Stimulated activated CD8-positive, alpha-beta memory T cell treated with anti-CD3 and anti-CD28 coated beads, Interleukin-4, amount 100 ng/mL, for 24 hours (primary cell): ENCODE data around the gene MSI2.

Experiments
- DNase-seq: peaks from one replicate; pipeline ENCODE4 v3.0.0-alpha.2; 2020; ENCODE audit warnings: low read depth

MSI2 gene

DNA sequence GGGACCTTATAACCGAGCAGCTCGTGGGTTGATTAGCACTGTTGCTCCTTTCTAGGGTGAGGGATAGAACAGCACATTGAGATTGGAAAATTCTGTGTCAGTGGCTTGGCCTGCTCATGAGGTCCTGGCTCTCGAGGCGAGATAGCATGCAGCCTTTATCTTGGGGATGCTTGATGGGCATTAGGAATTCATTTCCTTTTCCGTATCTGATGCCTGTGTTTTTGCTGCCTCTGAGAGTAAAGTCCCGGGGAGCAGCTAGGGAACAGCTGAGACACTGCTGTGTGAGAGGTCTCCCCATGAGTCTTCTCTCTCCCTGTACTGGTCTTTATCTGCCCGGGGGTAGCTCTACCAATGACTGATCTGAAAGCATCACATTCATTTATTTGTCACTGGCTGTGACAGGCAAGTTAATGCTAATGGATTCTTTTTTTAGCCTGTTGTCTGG lies 14.5 kb downstream of the MSI2 start:
- DNase-seq: no peak

DNA sequence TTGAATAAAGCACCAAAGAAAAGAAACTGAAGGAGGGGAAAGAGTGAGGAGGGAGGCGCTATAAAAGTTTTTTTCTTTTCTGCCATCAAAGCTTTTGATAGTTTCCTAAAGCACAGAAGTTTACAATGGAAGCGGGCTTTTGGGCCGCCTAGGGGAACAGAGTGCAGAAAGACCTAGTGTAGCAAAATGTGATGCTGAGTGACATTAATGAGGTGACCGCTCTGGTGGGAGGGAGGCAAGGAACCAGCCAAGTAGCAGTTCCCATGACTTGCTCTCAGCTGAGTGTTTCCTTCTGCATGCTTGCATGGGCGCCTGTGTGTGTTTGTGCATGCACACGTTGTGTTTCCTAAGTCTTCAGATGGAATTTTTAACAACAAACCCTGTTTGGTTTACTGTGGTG lies 15.5 kb downstream of the MSI2 start:
- DNase-seq: no peak

DNA sequence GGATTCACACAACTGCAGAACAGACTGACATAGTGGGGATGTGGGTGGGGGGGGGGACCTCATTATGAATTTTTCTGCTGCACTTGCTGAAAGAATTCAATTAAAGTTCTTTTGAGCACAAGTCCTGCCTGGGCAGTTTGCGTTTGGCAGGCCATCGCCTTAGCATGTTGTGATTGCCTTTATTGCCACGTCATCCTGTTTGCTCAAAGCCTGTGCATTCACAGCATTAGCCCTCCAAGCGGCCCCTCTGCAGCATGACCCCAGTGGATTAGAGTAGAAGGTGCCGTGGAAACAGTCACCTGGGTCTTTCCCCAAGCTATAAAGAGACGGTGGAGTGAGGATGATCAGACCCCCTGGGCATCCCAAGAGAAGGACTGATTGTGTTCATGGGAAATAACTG lies 17.2 kb downstream of the MSI2 start:
- DNase-seq: no peak

DNA sequence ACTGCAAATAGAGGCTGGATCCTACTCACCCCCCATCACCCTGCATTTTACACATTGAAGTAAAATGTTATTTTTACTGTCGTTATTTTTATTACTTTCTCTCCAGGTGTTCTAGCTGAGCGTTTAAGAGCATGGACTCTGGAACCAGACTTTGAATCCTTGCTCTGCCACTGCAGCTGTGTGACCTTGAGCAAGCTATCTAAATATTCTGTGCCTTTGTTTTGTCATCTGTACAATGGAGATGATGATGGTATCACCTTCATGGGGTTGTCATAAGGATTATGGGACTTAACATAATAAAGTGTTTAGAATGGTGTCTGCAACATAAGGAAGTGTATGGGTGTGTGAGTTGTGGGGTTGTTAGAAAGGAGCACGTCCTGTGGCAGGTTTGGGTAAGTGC lies 17.8 kb downstream of the MSI2 start:
- no peak for DNase-seq

DNA sequence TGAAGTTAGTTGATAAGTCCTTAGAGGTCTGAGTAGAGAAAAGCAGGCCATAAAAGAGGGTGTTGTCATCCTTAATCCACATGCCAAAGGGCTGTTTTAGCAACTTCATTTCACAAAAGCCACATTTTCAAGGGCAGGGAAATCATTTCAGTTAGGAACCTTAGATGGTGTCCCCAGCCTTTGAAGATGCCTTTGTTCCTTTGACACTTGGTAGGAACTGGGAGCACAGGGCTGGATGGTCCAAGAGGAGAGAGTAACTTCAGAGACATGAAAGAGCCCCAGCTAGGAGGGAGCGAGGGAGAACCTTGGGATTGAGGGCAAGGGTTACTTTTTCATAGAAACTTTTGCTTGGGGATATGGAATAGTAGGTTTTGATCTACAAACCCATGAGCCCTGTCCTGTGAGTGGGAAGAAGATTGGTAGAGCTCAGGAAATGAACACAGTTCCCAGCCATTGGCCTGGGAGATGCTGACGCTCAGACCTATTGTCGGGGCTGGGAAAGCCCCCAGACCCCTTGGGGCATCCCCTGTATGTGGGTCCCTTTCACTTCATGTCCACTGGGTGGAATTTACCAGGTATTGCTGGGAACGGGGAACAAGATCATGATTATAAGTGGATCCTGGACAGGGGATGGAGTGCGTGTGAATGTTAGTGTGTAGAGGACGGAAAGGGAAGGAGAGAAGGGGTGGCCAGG lies 18.9 kb downstream of the MSI2 start:
- DNase-seq: no peak

DNA sequence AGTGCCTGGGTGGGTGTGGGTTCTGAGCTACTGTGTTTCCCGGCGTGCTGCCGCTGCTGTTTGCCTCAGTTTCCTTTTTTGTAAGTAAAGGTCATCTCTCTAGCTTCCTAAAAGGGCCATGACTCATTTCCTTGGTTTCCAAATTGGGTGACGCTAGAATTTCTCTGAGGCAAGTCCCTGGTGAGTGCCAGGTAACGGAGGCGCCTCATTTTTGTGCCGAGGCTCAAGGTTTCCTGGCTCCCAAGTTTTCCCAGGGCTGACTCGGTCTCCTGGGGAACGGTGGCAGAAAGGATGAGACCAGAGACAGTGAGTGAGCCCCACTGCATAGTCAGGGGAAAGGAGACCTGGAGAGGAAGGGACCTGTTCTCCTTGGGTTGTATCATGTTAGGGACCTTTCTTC lies 20.3 kb downstream of the MSI2 start:
- no peak for DNase-seq

DNA sequence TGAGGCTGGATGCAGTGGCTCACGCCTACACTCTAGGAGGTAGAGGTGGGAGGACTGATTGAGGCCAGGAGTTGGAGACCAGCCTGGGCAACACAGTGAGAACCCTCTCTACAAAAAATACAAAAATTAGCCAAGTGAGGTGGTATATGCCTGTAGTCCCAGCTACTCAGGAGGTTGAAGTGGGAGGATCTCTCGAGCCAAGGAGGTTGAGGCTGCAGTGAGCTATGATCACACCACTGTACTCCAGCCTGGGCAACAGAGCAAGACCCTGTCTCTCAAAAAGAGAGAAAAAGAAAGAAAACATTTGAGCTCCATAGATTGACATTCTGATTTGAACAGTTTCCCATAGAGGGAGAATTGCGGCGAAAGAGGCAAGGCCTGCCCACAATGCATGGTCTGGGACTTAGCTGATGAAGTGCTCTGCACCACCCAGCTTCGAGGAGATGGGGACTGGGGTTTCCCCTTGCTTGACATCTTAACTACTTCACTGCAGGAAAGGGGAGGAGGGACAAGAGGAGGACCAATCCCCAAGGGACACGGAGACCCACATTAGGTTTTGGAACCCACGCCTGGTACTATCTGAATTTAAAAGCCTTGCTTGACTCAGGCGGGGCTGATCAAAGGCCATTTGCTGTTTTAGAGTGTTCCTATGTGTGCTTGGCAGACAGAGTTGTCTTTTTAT lies 21.7 kb downstream of the MSI2 start:
- no peak for DNase-seq

DNA sequence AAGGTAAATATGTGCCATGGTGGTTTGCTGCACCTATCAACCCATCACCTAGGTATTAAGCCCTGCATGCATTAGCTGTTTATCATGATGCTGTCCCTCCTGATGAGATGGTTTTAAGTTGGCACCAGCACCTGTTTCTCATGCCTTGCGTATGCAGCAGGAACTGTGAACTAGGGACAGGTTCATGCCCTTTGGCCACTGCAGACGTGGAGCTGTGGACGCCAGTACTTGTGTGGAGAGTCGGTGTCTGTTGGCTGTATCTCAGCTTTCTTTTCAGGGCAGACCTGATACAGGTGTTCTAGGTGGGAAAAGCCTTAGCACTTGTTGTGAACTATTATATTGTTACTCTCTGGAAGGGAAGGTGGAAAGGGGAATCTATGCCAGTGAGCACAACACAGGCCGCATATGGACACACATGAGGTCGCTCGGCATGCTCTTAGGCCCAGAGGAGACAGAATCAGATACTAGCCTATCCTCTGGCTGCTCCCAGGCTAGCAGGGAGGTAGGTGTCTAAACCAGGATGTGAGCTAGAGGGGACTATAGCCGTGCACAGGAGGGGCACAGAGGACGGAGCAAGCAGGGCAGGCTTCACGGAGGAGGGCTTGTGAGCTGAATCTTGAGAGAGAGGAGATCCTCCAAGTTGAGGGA lies 22.5 kb downstream of the MSI2 start:
- DNase-seq: no peak

DNA sequence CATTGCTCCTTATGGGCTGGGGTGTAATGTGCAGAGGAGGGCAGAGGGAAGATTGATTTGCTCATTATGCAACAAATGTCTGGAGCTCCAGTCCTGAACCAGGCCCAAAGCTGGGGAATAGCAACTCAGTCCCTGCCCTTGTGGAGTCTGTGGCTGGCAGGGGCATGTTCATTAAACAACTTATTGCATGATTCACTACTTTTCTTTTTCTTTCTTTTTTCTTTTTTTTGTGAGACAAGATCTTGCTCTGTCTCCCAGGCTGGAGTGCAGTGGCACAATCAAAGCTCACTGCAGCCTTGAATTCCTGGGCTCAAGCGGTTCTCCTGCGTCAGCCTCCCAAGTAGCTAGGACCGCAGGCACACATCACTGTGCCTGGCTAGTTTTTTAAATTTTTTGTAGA lies 23.1 kb downstream of the MSI2 start:
- DNase-seq: no peak

DNA sequence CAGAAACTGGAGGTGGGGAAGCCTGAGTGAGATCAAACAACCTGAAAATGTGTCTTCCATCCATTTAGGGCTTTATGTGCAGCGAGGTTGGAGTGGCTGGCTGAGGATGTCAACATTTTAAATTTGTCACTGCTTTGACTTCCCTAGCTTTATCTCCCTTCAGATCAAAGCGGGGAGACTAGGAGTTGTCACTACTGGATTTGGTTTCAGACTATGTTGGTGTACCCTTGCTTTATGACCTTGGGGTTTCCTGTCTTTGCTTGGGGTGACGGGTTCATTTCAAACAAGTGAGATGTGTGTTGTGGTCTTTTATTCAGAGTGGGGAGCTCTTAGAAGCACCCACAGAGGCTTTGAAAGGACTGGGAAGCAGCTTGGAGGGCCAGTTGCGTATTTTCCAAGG lies 25.6 kb downstream of the MSI2 start:
- no peak for DNase-seq

DNA sequence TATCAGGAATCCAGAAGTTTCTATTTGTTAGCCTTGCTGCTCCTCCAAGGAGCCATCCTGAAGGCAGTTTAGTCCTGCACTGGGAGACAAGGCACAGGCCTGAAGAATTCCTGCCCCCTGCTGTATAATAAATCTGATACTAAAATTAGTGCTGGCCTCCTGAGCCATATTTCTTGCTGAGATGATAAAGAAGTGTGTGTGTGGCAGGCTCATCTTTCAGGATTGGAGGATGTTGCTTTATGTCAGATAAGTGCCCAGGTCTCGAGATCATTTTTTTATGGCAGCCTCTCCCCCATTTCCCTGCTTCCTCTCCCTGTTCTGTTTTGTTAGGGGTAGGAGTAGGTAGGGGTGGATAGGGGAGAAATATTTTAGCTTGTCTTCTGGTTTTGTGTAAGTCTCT lies 26.0 kb downstream of the MSI2 start:
- no peak for DNase-seq

DNA sequence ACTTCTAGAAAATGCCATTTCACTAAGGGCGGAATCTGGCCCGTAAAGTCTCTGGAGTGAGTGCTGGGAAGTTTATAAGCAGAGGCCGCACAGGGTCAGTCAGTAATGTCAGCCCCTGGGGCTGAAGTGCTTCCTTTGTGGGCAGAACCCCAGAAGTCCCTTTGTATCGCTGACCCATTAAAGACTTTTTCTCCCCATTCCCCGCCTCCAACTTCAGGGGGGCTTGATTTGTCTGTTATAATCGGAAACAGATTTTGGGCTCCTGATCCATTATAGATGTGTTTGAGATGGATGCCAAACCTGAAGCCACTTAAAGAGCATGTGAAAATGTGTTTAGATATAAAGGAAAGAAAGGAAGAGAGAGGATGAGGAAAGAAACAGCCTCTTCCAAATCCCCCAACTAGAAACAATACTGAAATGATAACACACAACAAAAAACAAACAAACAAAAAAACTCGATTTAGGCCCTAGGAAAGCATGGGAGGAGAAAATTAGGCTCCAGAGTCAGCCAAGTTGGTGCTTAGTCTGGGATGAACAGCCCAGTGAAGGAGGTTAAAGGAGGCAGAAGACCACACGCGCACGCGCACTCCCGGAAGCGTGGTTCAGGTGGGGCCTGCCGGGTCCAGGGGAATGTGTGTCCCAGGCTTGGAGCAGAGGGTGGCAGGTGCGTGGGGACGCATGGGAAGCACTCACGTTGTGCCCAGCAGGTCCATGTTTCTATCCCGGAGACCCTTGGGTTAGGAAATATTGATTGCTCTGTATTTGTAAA lies 27.1 kb downstream of the MSI2 start:
- no peak for DNase-seq

DNA sequence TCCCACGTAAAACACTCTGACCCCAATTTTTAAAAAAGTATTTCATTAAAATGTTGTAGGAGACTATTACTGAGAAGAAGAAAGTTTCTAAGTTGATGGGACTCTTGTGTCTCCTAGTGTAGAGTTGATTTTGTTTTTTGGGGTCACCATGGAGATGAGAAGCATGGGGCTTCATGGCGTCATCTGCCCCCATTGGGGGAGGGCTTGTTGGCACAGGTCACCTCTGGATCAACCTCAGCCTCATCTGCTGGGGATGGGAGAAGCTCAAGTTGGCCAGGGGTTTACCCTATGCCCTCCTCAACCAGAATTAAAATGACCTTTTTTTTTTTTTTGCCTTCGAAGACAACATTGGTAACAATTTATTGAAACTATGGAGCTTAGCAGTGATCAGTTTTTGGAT lies 28.3 kb downstream of the MSI2 start:
- no peak for DNase-seq

DNA sequence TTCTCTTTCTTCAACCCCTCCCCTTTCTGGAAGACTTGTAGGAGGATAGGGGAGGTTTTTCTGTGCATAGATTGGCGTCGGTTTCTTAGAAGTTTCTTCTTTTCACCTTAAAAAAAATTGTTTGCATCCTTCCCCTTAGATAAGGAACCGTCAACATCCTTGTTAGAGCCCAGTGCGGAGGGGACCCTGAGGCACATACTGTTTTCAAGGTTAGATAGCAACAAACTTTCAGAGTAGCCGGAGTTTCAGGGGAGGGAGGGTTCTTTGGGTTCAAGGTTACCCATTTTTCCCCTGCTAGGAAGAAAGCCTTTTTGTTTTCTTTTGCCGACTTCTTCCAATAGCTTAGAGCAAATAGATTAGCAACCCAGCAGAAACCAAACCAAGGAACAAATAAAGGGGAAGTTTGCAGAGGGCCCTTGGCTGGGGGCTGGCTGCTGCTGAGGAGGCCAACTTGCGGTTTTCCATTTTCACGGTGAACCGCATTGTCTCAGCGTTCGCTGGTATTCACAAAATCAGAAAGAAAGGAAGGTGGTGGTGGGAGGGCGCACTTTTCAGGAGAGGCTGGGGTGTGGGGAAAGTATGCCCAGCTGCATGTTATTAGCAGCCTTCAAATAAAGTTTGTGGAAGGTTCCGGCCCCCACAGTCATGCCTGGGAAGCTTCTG lies 28.8 kb downstream of the MSI2 start:
- DNase-seq: peak; percentile 28

DNA sequence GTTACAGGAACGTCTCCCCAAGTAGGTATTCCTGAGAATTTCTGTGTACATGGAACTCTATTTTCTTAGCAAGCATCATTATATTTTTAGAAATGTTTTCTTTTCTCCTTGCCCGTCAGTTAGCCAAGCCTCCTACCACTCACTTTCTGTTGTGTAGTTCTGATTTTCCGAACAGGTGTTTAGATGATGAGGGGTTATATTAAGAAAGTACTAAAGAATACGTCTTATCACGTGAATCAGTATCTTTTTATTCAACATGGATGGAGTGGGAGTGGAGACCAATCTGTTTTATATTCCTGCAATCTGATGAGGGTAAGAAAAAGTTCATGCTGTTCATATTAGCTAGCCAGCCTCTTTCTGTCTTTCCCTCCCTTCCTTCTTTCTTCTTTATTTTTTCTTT lies 29.4 kb downstream of the MSI2 start:
- DNase-seq: no peak

DNA sequence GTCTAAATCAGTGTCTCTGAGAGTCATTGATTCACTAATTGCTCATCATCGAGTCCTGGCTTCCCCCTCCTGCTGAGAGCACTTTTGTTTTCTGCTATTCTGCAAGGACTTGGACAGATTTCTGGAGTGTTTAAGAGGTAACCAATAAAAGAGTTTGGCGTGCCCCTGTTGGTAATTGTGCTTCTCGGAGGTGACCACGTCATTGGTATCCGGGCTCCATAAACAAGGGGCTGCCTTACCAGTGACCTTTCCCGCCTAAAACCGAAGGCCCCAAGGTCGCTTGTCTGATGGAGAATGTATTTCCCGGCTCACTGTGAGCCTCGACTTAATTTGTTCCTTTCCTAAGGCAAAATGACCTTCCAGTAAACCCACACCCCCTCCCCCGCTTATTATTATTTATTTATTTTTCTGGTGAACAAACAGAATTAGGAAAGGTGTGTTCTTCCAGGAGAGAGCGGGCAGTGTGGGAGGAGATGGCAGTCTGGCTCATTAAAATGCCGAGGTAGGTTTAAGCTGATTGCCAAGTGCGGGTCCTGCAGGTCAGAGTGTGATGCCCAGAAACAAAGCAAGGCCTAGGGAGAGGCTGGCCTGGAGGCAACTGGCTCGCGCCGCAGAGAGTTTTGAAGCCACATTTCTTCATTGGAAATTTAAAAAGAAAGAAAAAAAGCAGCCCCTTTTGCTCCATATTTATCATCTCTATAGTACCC lies 30.2 kb downstream of the MSI2 start:
- no peak for DNase-seq

DNA sequence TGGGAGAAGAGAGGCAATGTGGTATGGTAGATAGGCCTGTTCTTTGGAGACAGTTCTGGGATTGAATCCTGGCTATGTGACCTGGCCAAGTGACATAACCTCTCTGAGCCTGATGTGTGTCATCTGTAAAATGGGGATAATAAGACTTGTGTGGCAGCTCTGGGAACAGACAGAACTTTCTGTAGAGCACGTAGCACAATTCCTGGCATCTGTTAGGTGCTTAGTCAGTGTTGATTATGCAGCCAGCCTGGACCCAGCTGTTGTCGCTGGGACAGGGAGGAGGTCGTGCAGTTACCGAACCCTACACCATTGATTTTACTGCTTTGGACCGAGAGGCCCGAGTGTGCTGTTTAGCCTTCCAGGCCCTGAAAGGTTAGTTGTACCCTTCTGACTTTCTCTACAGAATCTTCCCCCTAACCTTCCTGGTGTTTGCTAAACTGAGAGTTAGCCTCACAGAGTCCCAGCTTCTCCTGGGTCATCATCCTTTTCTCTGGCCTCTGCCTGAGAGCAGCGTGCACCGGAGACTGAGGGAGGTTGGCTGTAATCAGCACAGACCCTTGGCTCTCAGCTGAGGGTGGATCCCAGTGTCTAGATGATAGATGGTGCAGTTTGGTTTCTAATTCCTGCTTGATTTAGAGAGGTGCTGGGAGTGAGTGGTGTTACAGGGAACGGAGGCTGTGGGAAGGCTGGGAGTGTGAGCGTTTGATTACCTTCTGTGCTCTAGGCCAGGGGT lies 31.9 kb downstream of the MSI2 start:
- no peak for DNase-seq

DNA sequence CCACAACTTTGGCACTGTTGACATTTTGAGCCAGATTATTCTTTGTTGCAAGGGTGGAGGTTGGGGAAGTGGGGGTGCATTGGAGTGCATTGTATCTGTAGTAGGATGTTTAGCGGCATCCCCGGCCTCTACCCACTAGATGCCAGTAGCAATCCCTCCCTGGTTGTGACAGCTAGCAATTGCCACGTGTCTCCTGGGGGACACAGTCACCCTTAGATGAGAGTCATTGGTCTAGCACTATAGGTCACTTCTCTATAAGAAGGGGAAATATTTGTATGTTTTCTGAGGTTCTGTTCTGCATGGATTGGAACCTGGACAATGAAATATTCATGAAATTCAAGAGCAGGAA lies 32.4 kb downstream of the MSI2 start:
- DNase-seq: no peak

DNA sequence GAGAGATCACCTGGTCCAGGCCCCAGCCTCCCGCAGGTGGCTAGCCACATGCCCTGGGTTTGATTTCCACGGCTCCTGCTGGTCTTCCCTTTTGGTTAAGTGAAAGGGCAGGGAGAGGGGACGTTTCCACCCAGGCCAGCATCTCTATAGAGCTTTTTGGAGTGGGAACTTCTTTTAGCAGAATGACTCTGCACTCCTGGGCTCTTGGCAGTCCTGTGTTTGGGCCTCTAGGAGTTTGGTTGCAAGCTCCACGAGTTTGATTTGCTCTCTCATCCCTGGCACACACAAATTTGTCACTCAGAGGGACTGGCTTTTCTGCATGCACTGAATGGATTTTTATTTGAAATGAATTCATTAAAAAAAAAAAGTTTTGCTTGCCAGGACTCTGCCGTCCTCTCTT lies 32.8 kb downstream of the MSI2 start:
- no peak for DNase-seq

DNA sequence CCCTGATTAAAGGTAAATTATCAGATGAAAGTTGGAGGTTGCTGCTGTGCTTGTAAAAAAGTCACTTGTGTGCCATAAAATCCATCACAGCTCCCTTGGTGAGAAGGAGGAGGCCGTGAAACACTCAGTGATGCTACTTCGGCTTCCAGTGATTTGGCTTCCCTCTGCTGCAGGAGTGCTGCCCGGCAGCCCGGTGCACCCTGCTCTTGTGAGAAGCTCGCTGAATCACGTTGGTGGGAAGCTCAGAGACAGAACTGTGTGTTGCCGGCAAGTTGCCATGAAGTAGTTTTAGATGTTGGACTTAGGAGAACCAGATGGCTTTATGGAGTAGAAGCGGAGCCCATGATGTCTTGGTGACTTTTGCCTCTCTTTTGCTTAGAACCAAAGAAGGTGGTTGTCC lies 33.3 kb downstream of the MSI2 start:
- DNase-seq: no peak

DNA sequence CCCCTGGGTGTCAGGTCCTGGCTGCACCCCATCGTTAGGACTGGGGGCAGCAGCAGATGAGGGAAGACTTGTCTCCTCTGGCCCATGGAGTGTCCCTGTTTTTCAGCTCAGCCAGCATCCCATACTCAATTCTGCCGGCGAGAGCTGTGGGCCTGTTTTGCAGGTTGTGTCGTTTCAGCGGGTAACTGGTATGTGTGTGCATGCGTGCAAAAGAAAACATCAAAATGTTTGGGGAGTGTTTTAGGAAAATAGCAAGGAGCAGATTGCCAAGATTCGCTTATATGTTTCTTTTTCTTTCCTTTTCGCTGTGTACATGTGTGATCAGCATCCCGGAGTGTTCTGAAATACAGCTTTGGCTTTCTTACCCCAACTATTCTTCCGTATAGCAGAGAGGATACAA lies 34.7 kb downstream of the MSI2 start:
- DNase-seq: no peak
